Right renal cortex interstitium (tissue), 3 donors: ENCODE data around the gene TTC7B. TPM values are rescaled to one million over a fixed set of nuclear protein-coding genes. Genes with fewer than 3 reads are reported as not detected.

Source experiments
- DNase-seq, 3 donors: peaks; one replicate each; pipeline ENCODE4 v3.0.0-alpha.2; 2013; ENCODE audit warnings: low read depth in 3 of 3, low spot score in 2 of 3
- polyA plus RNA-seq, 3 donors: library from polyadenylated mRNA; unstranded; fragments of 120-200 nt; gene quantifications; one replicate each; pipeline ENCODE4 v1.2.1, GENCODE V29; 2013; ENCODE audit not compliant: insufficient read length in 3 of 3

TTC7B gene
- polyA plus RNA-seq, 3 donors: 45.1 to 51.3 (median 45.2) TPM

DNA sequence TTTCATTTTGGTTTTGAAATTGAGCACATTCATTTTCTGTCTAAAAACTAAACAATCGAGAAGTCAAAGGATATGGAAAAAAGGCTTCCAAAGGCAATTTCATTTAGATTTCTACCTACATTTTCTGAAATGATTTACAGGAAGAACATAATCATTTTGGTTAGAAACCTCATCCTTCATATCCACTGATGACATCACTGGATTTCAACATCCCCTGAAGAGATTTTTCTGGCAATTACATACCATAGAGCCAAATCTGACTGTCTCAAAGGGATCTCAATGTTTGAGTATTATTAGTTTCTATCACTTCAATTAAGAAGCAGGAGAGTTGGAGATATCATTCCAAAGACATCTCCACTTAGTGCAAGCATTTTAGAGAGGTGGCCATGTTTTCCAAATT lies 137.8 kb downstream of the TTC7B start:
- DNase-seq: no peak

DNA sequence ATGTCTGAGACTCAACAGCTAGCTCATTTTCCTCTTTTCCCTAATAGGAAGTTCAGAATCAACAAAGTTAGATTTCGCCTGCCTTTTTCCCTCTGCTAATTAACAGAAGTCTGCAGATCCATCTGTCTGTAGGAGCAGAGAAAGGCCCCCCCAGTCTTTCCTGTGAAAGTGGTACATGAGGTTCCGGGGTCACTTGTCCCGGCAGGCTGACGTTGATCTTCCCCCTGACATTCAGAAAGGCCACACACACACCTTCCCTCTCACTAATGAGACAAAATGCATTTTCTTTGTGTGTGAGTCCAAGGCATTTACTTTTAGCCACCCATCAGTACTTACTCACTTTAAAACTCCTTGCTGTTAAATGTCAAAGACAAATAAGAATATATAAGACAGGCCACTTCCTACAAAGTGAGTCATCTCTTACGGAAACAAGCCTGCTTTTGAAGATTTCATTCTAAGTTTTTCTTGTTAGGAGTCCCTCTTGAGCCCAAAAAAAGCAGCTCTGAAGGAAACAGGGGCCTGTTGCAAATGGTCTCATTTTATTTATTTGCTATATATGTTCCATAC lies 138.7 kb downstream of the TTC7B start:
- DNase-seq: no peak

DNA sequence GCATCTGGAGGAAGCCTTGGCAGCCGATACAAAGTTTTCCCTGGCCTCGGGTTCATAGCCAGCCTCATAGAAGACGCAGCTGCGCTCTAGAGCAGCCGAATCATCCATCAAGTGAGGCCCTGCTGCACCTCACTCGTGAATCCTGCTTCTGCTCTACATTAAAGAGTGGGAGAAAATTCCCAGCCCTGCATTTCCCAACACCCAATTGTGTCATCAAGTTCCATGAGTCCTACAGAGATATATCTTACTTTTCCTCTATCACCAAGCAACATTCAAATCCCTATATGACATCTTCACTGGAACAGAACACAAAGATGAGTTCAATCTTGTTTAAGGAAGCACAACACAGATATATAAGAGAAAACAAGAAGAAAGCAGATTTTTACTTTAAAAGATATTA lies 139.3 kb downstream of the TTC7B start:
- no peak for DNase-seq

DNA sequence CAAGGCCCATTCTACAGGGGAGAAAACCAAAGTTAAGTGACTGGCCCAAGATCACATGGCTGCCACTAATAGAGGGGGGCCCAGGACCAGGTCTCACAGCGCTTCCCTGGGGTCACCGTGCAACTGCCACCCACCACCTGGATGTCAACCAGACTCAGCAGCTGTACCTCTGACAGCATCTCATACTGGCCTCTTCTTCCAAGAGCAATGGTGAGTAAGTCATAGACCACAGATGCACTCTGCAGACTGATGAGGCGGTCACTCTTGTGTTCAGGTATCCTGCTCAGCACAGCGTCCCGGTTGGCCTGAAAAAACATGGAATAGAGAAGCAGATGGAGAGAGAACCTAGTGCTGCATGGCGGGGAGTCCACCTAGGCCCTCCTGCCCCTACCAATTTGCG lies 139.9 kb downstream of the TTC7B start:
- no peak for DNase-seq

DNA sequence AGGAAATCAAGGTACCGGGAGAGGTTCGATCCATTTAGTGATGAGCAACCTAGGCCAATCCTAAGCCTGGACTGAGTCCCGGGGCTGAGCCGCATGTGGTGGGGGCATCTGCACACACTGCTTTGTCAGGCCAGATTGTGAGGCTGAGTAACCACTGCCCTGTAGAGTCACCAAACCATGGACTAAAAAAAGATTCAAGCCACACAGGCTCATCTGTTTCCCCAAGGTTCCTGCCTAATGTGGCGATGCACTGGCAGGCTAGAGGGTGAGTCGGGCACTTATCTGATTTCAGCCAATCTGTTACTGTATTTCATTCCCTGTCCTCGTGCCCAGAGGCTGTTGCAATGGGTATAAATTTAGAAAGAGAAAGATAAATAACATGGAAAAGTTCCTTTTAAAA lies 140.8 kb downstream of the TTC7B start:
- DNase-seq: no peak

DNA sequence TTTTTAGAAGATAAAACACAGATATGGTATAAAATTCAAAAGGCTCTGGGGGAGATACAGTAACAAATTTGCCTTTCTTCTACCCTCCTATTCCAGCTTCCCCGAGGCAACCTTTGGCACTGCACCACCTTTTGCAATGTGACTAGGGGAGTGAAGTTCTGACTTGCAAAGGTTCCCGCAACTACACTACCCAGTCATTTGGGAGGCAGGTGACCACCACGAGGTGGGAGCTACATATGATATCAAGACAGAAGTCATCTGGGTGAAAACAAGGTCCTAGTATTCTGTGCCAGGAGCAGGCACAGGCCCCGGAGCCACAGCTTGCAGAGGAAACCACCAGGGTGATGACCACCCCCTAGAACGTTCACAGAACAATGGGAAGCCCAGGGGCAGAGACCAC lies 141.5 kb downstream of the TTC7B start:
- no peak for DNase-seq

DNA sequence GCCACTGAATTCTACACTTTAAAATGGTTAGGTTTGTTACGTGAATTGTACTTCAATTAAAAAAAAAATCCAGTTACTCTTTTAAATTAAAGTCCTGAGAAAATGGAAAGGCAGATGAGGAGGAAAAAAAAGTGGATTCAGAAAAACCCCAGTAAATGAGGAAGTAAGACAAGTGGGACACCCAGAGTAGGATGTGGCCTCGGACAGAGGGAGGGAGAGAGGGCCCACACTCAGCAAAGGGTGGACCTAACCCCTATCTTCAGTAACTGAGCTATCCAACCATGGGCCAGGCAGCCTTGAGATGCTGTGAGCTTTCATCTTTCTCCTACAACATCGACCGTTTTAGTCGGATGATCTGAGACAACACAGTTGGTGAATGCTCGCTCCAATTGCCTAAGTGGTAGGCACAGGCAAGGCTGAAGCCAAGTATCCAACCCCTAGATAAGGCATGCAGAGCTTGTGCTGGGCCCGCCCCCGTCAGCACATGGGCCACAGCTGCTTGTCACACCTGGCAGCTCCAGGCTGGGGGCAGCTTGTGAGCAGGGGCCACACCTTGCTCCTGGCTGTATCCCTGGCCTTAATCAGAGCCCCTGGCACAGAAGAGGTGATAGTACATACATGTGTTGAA lies 142.1 kb downstream of the TTC7B start:
- DNase-seq: no peak

DNA sequence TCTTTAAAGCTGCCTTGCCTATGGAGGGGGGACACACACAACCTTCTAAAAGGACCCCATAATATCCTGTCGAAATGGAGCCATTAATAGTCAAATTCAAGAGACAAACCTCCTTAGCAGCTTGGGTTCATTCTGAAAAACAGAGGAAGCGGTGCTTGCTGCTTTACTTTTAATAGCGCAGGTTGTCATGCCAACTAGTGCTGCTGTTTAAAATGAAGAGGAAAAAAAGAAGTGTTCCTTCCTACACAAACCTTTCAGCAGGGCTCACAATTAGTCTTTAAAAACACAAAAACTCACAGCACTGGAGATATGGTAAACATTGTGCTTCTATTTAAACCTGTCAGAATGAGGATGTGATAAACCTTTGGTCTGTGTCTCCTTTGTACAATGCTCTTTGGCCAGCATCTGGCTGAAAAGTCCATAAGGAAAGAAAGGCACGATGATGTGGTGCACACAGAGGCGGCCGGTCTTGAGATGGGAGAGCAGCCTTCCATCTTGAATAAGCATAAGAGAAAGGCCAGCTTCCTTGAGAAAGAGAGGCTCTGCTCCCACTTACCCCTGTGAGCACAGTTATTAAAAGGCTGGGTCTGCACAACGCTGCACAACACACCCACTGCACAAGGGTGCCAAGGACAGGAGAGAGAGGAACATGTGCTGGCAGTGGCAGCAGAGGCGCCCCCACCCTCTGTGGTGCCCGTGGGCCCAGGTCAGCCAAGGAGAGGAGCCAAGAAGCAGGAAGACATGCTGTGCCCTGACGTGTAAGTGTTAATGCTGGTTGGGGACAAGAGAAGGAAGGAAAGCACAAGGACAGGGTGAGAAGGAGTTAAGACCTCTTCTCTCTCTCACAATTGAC lies 144.6 kb downstream of the TTC7B start:
- no peak for DNase-seq

DNA sequence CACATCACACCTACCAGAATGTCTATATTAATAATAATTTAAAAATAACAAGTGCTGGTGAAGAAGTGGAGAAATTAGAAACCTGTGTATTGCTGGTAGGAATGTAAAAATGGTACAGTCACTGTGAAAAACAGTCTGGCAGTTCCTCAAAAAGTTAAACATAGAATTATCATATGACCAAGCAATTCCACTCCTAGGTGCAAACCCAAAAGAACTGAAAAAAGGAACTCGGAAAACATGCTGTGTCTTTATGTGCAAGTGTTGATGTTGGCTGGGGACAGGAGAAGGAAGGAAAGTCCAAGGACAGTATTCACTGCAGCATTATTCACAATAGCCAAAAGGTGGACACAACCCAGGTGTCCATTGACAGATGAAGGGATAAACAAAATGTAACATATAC lies 146.5 kb downstream of the TTC7B start:
- DNase-seq: no peak

DNA sequence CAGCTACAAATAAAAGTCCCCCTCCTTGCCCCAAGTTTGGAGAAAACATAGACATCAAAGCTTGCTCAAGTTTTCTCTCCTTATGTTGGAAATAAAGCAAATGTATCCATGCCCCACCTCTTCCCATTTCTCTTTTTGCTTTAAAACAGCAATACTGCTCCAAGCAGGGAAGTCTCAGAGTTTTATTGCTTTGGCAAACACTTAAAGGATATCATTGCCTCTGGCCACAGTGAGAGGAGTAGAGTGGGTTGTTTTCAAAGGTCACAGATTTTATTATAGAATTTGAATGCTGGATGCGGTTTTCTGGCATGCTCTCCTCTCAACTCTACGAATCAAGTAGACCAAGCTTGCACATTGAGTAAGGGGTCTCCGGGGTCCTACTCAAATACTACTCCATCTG lies 149.7 kb downstream of the TTC7B start:
- no peak for DNase-seq

DNA sequence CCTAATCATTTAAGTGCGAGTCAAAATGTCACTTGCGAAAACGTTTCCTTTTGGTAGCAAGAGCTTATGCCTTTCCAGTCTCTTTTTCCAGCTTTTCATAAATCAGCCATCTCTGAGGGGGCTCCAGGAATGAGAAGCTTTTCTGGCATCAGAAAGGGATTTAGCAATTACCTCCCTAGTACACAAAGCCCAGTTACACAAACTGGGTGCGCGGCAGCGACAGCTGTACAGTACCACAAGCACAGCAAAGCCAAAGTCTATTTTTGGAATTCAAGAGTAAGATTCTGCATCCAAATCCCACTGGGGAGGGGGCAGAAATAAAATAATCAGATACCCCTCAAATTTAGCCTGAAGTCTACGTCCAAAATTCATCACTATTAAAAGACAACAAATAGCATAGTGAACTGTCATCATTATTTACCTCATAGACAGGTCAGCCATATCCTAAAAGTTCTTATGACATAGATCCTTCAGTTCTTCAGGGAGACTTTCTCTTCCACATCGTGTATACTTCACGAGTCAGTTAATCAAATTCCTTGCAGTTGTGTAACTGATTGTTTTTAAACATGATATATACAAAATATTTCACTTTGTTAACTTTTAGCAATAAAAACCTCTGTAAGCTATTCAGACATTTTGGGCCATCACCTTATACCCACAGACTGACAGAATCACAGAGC lies 150.8 kb downstream of the TTC7B start:
- DNase-seq: no peak

DNA sequence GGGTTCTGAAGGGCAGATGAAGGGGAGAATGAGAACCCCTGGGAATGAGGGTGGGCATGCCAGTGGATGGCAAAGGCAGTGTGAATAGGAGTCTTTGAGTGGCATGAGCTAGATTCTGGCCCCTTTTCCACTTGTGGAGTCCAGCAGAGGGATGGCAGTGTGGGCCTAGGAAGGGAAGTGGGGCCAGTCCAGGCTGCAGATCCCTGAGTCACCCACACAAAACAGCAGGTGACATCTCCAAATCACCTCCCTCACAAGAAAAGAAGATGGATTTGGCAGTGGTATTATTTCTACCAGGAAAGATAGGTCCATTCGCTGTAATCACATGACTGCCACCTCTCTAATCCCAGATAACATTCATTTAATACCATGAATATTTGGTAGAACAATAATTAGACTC lies 151.3 kb downstream of the TTC7B start:
- DNase-seq: no peak

DNA sequence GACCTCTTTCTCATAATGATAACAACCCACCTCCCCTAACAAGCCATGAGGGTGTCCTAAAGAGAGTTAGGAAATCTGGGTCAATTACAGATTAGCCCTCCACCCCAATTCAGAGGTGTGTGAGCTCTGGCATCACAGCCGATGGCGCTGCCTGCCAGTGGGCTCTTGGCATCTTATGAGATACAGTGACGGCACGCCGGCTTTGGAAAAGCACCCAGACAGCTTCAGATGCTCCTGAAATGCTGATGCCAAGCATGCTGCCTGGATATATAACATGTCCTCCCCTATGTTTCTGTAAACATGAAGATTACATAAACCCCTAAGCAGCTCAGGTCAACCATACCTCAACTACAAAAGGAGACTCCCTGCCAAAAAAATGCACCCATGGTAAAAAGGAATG lies 152.6 kb downstream of the TTC7B start:
- DNase-seq: no peak

DNA sequence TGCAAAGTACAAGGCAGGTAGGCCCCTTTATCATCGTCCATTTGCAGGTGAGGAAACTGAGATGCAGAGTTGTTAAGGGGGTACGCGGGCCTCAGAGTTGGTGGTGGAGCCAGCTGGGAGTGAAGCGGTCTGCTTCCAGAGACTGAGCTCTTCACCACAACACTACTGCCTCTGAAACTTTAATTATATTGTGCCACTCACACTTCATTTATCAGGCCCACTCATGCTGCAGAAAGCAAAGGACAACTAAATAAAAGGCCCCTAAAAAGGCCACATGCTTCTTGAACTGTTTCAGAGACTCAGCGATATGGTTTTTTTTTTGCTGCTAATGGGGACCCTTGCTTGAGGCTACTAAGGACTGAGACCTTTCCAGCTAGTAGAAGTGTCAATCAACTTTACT lies 153.1 kb downstream of the TTC7B start:
- no peak for DNase-seq

DNA sequence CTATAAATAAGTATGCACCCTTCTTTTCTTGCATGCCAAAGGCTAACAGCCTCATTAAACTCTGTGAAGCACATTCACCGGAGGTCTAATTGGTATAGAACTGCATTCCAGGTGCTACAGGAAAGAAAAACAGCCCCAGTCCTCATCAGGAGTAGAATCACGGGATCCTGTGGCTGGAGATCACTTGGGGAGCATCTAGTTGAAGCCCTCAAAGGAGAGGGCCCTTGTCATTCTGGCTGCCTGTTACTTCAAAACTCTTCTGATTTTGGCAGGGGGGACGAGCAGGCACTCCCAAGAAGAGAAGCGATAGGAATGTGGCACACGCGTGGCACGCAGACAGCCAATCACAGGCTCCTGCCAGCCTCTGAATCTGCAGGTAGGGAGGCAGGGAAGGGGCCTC lies 154.4 kb downstream of the TTC7B start:
- no peak for DNase-seq

DNA sequence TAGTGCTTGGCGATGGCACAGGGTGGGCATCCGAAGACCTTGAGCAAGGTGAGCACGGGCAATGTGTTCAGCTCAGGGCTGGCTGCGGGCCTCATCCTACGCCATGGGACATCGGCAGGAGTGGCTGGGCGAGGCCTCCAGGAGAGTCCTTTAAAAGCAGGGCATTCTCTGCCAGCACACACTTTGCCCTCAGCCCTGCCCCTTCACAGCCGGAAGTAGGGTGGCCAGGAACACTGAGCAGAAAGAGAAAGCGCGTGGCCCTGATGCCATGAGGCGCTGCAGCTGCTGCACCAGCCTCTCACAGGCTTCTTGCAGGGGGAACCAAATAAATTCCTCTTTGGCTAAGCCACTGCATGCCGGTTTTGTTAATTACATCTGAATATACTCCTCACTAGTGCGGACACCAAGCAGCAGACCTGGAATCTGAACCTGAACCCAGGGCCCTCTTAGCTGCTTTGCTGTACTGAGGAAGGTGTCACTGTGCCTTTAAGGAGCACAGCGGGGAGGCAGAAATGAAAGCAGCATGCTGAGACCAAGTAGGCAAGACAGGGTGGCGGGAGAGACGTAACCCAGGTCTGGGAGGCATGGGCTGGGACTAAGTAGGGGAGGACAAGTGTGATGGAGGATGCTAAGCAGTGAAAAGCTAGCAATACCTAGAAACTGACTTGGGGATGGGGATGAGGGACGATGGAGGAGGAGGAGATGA lies 155.2 kb downstream of the TTC7B start:
- DNase-seq: no peak

DNA sequence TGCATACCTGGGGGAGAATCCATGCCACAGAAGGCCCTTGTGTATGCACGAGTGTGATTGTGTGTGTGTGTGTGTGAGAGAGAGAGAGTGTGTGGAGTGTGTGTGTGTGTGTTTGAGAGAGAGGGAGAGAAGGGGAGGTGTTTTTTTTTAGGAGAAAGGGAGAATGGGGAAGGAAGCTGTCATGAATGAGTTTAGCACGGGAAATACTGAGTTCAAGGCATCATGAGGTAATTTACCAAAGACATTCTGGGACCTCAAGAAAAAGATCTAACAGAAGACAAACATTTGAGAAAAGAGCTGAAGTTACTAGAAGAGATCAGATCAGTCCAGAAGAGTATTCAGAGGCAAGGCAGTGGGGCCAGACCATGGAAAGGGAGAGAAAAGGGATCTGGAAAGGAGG lies 157.1 kb downstream of the TTC7B start:
- DNase-seq: no peak

DNA sequence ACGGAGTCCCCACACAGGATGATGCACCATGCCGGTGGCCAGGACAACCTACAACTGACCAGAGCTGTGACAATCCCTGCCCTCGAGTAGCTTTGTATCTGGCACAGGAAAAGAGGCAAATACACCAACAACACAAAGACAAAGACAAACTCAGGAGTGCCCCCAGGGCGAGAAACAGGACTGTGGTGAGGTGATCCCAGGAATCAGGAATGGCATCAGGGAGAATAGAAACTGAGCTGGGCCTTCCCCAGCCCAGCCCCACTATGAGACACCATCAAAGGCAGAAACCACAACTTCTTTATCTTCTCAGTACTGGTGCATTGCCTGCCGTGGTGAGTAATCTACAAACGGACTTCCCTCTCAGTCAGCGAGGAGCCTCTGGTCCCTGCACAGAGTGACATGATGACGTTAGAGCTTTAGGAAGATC lies 157.7 kb downstream of the TTC7B start:
- DNase-seq: no peak

DNA sequence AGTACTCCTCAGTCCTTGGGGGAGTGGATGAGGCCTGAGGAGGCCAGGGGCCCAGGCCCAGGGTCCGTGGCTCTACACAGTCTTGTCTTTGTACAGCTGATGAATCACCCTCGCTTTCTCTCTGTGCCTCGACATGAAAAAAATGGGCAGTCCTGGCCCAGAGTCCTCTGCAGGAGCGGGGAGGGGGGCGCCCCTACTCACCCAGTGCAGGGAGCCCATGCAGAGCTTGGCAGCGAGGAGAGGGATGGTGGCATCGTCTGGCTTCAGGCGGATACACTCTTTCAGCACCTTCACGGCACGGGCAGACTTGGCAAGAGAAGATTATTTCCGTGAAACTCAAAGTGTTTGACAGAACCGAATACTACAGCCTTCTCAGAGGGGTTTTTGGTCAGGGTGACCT lies 159.3 kb downstream of the TTC7B start:
- DNase-seq: no peak

DNA sequence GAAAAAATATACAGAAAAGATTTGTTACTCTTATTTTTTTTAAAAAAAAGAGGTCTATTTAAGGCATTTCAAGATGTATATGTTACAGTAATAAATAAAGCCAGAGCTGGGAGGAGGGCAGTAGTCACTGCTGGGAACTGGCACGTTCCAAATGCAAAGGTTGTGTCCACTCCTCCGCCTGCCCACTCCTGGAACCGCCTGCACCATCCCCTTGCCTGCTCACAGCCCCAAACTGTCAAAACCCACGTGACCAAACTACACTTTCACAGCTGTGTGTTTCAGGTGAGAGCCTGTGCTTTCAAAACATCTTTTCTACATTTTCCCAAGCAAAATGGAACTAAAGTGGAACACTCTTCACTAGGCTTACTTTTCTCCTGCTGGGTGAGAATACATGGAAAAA lies 160.4 kb downstream of the TTC7B start:
- no peak for DNase-seq

DNA sequence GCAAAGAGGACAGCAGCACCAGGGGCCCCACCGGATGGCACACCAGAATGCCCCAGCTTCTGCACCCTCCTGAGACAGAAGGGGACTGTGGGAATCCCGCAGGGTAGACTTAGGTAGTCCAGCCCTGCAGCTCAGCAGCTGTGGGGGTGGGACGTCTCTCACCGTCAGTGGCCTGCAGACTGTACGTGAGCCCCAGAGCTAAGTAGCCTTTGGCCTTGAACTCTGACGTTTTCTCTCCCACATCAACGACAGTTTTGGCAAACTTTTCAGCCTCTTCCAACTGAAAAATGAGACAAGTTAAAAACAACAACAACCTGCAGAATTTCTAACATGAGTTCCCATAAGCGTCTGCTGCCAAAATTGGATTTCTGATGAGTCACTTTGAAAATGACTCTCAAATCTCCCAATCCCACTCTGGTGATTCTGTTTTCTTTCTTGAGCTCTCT lies 161.4 kb downstream of the TTC7B start:
- no peak for DNase-seq
